HepG2 (cell line): ENCODE data around the gene IDH3G. TPM values are rescaled to one million over a fixed set of nuclear protein-coding genes. Genes with fewer than 3 reads are reported as not detected.

Experiments used
- ATAC-seq: fragments of 200-7000 bp; cut with Tn5 transposase; 3 replicates; pipeline ENCODE4 v1.9.1; 2020; ENCODE audit warnings: mild to moderate bottlenecking, moderate library complexity
- BruUV-seq: library from RNA; stranded (reverse); fragments of 400-500 nt; replicated peaks from 2 replicates; lab custom pipeline; 2021; lab: Mats Ljungman, UMichigan
- CTCF ChIA-PET: fragments of 300-600 bp; formaldehyde crosslinking; extraction: SDS; loops from one replicate; lab custom pipeline; 2021; ENCODE audit warnings: low total read pairs, inconsistent platforms, low intra/inter-chr PET ratio; lab: Yijun Ruan, JAX
- POLR2A ChIA-PET: fragments of 350-600 bp; sonication (Branson Sonifier 250); formaldehyde crosslinking; loops from one replicate; lab custom pipeline; 2020; ENCODE audit warnings: antibody characterized with exemption, inconsistent platforms; lab: Yijun Ruan, JAX
- DNase-seq: peaks from one replicate; pipeline ENCODE4 v3.0.0-alpha.2; 2015; ENCODE audit warnings: low spot score
- FAIRE-seq: peaks from 3 replicates; lab custom pipeline; 2011; peaks lifted over from hg19 to GRCh38; lab: Jason Lieb, UNC
- H2AFZ ChIP-seq: one replicate; pipeline ENCODE4 v1.6.1; 2011; ENCODE audit warnings: low read length, inconsistent platforms
- H3K27ac ChIP-seq: fragments of 300-600 bp; 3 replicates; pipeline ENCODE4 v1.8.0; 2011; ENCODE audit warnings: mixed run types, mild to moderate bottlenecking, mixed read lengths, low read length, inconsistent platforms; ENCODE audit not compliant: insufficient read depth; ENCODE audit errors: extremely low read length
- H3K27me3 ChIP-seq, 2 experiments: fragments of 200-600 bp in 1 of 2; 2 replicates in 1 of 2; 3 replicates in 1 of 2; pipeline versions ENCODE4 v1.6.0 to v1.8.0; 2011; ENCODE audit warnings: low read length in 2 of 2, mild to moderate bottlenecking in 2 of 2, moderate library complexity in 2 of 2, inconsistent platforms in 1 of 2; ENCODE audit not compliant: insufficient read depth in 2 of 2, control insufficient read depth in 1 of 2
- H3K36me3 ChIP-seq, 2 experiments: fragments of 200-600 bp in 1 of 2; replicated peaks in 1 of 2; 2 replicates in 1 of 2; 3 replicates in 1 of 2; pipeline versions ENCODE4 v1.5.1 to v1.8.0; 2011; ENCODE audit warnings: low read length in 2 of 2, inconsistent platforms in 1 of 2; ENCODE audit not compliant: insufficient read depth in 2 of 2, control insufficient read depth in 1 of 2
- H3K4me1 ChIP-seq: 2 replicates; pipeline ENCODE4 v1.5.1; 2012; ENCODE audit warnings: low read length, inconsistent platforms; ENCODE audit not compliant: insufficient read depth
- H3K4me2 ChIP-seq: 2 replicates; pipeline ENCODE4 v1.6.0; 2011; ENCODE audit warnings: low read depth, low read length, inconsistent platforms
- H3K4me3 ChIP-seq, 3 experiments: fragments of 200-600 bp in 1 of 3; sonication (generic), shearing (Covaris generic) in 1 of 3; replicated peaks in 1 of 3; 2 replicates each; pipeline ENCODE4 v1.5.1; 2011 to 2016; ENCODE audit warnings: low read length in 3 of 3, inconsistent platforms in 2 of 3, low read depth in 2 of 3, mild to moderate bottlenecking in 2 of 3, control low read depth in 1 of 3, mixed read lengths in 1 of 3; ENCODE audit not compliant: insufficient read depth in 1 of 3
- H3K79me2 ChIP-seq: one replicate; pipeline ENCODE4 v1.6.1; 2011; ENCODE audit warnings: low read length, inconsistent platforms; ENCODE audit not compliant: insufficient read depth
- H3K9ac ChIP-seq: 2 replicates; pipeline ENCODE4 v1.6.0; 2011; ENCODE audit warnings: mild to moderate bottlenecking, low read depth, low read length, inconsistent platforms; ENCODE audit not compliant: insufficient read depth
- H3K9me3 ChIP-seq: 2 replicates; pipeline ENCODE4 v1.5.1; 2012; ENCODE audit warnings: mild to moderate bottlenecking, low read length
- H4K20me1 ChIP-seq: 2 replicates; pipeline ENCODE4 v1.6.0; 2011; ENCODE audit warnings: inconsistent platforms, mild to moderate bottlenecking, low read length, moderate library complexity; ENCODE audit not compliant: insufficient read depth
- DRAP1 ChIP-seq: IDR thresholded peaks from 2 replicates; pipeline ENCODE4 v1.6.1; 2016; ENCODE audit warnings: missing genetic modification reagents, missing compliant biosample characterization
- HNRNPL ChIP-seq: fragments of 200-400 bp; formaldehyde crosslinking; IDR thresholded peaks from 2 replicates; pipeline ENCODE4 v1.6.1; 2017; ENCODE audit warnings: mild to moderate bottlenecking, low read depth, low read length
- KDM2A ChIP-seq: sonication (generic); formaldehyde crosslinking; IDR thresholded peaks from 2 replicates; pipeline ENCODE4 v1.4.0; 2020; ENCODE audit warnings: low read depth, missing genetic modification reagents, borderline replicate concordance
- NFIC ChIP-seq: IDR thresholded peaks from 2 replicates; pipeline ENCODE4 v1.6.1; 2012; ENCODE audit warnings: mild to moderate bottlenecking, low read length, inconsistent platforms
- TCF12 ChIP-seq, 2 experiments: fragments of 450-650 bp in 1 of 2; sonication (generic) in 1 of 2; formaldehyde crosslinking in 1 of 2; IDR thresholded peaks; 2 replicates each; pipeline versions ENCODE4 v1.6.1 to v1.8.0; 2017 to 2022; ENCODE audit warnings: antibody characterized with exemption in 1 of 2, mild to moderate bottlenecking in 1 of 2, missing genetic modification reagents in 1 of 2, moderate library complexity in 1 of 2
- TOE1 ChIP-seq: sonication (generic); formaldehyde crosslinking; IDR thresholded peaks from 2 replicates; pipeline ENCODE4 v1.4.0; 2020; ENCODE audit warnings: mild to moderate bottlenecking, missing genetic modification reagents
- ZNF513 ChIP-seq: sonication (generic); formaldehyde crosslinking; conservative IDR thresholded peaks from 2 replicates; pipeline ENCODE4 v1.5.0; 2020; ENCODE audit warnings: missing genetic modification reagents
- ZNF629 ChIP-seq: sonication (generic); formaldehyde crosslinking; conservative IDR thresholded peaks from 2 replicates; pipeline ENCODE4 v1.5.0; 2020; ENCODE audit warnings: missing genetic modification reagents
- ZNF720 ChIP-seq: sonication (generic); formaldehyde crosslinking; IDR thresholded peaks from 2 replicates; pipeline ENCODE4 v1.4.0; 2020; ENCODE audit warnings: missing genetic modification reagents
- WGBS: methylation state at CpG from one replicate; pipeline ENCODE4 v1.1.6; 2017; ENCODE audit warnings: low lambda C conversion rate; 5-methylcytosine and 5-hydroxymethylcytosine counted together
- in situ Hi-C: cut with HindIII; loops from 2 replicates; pipeline ENCODE4 v1.10.0; 2017; ENCODE audit warnings: low pct_unique_long_range_greater_than_20kb; ENCODE audit not compliant: extremely low pct_ligation_motif_present
- intact Hi-C: fragments of 100-400 bp; cut with micrococcal nuclease; formaldehyde crosslinking; loops from one replicate; pipeline ENCODE4 v1.10.0; 2022; ENCODE audit not compliant: unreplicated experiment
- polyA plus RNA-seq, 8 experiments: library from polyadenylated mRNA; depleted of rRNA in 3 of 8; stranded (reverse) in 7 of 8; unstranded in 1 of 8; fragments of >200 nt; fragmentation: Illumina TruSeq in 4 of 8; extraction: Trizol in 4 of 8; gene quantifications; 2 replicates each; pipeline versions ENCODE4 v1.2.1 to v1.2.3, GENCODE V29; 2011 to 2016; ENCODE audit warnings: low read depth in 4 of 8, missing spikeins in 1 of 8, mixed read lengths in 1 of 8; ENCODE audit not compliant: insufficient read depth in 1 of 8
- total RNA-seq, 5 experiments: library from RNA; depleted of rRNA; stranded (reverse); fragments of >200 nt; fragmentation: Illumina TruSeq; extraction: Trizol; gene quantifications; 2 replicates each; pipeline ENCODE4 v1.2.3, GENCODE V29; 2016; ENCODE audit warnings: low read depth in 1 of 5
- TF ChIP-seq, protein P1 (sequence below): sonication (generic); formaldehyde crosslinking; IDR thresholded peaks from 2 replicates; pipeline ENCODE4 v1.4.0; 2020; ENCODE audit warnings: missing genetic modification reagents
- TF ChIP-seq, protein P2 (sequence below), 2 experiments: fragments of 450-650 bp in 1 of 2; sonication (generic) in 1 of 2; formaldehyde crosslinking; IDR thresholded peaks; 2 replicates each; pipeline versions ENCODE4 v1.5.0 to v1.8.0; 2020 to 2022; ENCODE audit warnings: mild to moderate bottlenecking in 1 of 2, missing genetic modification reagents in 1 of 2
- TF ChIP-seq, protein P3 (sequence below): sonication (generic); formaldehyde crosslinking; IDR thresholded peaks from 2 replicates; pipeline ENCODE4 v1.8.0; 2022; ENCODE audit warnings: missing genetic modification reagents, low read depth, mild to moderate bottlenecking, borderline replicate concordance

IDH3G gene
- total and polyA plus RNA-seq, 2 of the 13 experiments (the other 11 are each of a cell fraction or from before 2014, with no cell fraction given) = 18.7 to 35.5 TPM

GRCh38 chrX:153772316-153773217 is 21.6 kb downstream of the IDH3G start:
- CTCF ChIA-PET = no interaction called here
- BruUV-seq = no TSS peak

More at GRCh38 chrX:153772316-153773217, 21.6 kb downstream of the IDH3G start:
- DNase-seq (no peak), ATAC-seq (no peak), FAIRE-seq (no peak)
- H4K20me1 ChIP-seq = no peaks in the 10 kb centered on the region
- H3K27me3 ChIP-seq = no peaks in the 10 kb centered on the region
- 80% methylated on average over 2 of the region's 21 CpGs for WGBS
- intact Hi-C loops (no loop called here), in situ Hi-C loops (no loop called here)
- H2AFZ ChIP-seq = no peak overlapping the region
- H3K4me3 ChIP-seq = no peak overlapping the region
- POLR2A ChIA-PET = no interaction called here
- no peak overlapping the region for H3K27ac ChIP-seq
- no peaks in the 10 kb centered on the region for H3K79me2 ChIP-seq
- H3K4me2 ChIP-seq = no peak overlapping the region
- no peak overlapping the region for H3K9ac ChIP-seq
- TF ChIP-seq TCF12 (IDR thresholded peaks at IDR 0.05) (no peak), TCF12 (CRISPR knock-in tag; IDR thresholded peaks at IDR 0.05) (no peak), ZNF513 (CRISPR knock-in tag) (no peak), ZNF720 (CRISPR knock-in tag) (no peak), ZNF629 (CRISPR knock-in tag) (no peak), KDM2A (CRISPR knock-in tag) (no peak), HNRNPL (no peak), DRAP1 (no peak), NFIC (no peak), TOE1 (no peak)
- TF ChIP-seq, protein P1, sequence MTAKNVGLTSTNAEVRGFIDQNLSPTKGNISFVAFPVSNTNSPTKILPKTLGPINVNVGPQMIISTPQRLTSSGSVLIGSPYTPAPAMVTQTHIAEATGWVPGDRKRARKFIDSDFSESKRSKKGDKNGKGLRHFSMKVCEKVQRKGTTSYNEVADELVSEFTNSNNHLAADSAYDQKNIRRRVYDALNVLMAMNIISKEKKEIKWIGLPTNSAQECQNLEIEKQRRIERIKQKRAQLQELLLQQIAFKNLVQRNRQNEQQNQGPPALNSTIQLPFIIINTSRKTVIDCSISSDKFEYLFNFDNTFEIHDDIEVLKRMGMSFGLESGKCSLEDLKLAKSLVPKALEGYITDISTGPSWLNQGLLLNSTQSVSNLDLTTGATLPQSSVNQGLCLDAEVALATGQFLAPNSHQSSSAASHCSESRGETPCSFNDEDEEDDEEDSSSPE = no peak
- TF ChIP-seq, protein P2, sequence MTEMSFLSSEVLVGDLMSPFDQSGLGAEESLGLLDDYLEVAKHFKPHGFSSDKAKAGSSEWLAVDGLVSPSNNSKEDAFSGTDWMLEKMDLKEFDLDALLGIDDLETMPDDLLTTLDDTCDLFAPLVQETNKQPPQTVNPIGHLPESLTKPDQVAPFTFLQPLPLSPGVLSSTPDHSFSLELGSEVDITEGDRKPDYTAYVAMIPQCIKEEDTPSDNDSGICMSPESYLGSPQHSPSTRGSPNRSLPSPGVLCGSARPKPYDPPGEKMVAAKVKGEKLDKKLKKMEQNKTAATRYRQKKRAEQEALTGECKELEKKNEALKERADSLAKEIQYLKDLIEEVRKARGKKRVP (CRISPR knock-in tag; IDR thresholded peaks at IDR 0.05) = no peak
- TF ChIP-seq, protein P3, sequence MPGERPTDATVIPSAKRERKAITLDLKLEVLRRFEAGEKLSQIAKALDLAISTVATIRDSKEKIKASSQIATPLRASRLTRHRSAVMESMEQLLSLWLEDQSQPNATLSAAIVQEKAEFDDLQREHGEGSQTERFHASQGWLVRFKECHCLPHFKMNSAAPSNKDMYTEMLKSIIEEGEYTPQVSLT (CRISPR knock-in tag) = no peak
- H3K9me3 ChIP-seq = no peaks in the 10 kb centered on the region
- no peaks in the 10 kb centered on the region for H3K4me1 ChIP-seq
- H3K36me3 ChIP-seq = no peaks in the 10 kb centered on the region
